Testis (tissue), 2 donors: ENCODE measurements around the gene CAVIN3.

ENCODE experiments used
- POLR2A ChIP-seq: fragments of 450-650 bp; IDR thresholded peaks from one replicate; pipeline ENCODE4 v1.6.1; 2017; ENCODE audit warnings: antibody characterized with exemption, mild to moderate bottlenecking, moderate library complexity
- TF ChIP-seq, protein P1 (sequence below), 3 experiments: fragments of 450-650 bp in 2 of 3; fragments of 200-600 bp in 1 of 3; sonication (generic) in 1 of 3; IDR thresholded peaks; one replicate each; pipeline ENCODE4 v1.5.1; 2016 to 2019; ENCODE audit warnings: antibody characterized with exemption in 3 of 3, mild to moderate bottlenecking in 2 of 3, moderate library complexity in 1 of 3

DNA sequence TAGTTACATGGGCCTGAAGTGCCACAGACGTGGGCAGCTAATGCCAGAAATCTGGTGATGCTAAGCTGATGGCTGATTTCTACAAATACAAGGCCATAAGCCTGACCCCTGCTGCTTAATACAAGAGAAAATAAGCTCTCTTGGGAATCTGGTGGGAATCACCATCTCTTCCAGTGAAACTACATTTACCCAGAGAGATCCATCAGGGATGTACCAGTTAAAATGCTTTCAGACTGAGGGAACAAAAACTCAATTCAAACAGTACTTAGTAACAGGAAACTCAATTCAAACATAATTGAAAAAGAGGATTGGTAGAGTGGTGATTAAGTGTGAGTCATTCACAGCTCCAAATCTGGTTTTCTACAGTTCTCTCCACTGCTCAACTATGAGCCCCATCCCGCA lies 1.7 kb upstream of the CAVIN3 start:
- TF ChIP-seq, protein P1, sequence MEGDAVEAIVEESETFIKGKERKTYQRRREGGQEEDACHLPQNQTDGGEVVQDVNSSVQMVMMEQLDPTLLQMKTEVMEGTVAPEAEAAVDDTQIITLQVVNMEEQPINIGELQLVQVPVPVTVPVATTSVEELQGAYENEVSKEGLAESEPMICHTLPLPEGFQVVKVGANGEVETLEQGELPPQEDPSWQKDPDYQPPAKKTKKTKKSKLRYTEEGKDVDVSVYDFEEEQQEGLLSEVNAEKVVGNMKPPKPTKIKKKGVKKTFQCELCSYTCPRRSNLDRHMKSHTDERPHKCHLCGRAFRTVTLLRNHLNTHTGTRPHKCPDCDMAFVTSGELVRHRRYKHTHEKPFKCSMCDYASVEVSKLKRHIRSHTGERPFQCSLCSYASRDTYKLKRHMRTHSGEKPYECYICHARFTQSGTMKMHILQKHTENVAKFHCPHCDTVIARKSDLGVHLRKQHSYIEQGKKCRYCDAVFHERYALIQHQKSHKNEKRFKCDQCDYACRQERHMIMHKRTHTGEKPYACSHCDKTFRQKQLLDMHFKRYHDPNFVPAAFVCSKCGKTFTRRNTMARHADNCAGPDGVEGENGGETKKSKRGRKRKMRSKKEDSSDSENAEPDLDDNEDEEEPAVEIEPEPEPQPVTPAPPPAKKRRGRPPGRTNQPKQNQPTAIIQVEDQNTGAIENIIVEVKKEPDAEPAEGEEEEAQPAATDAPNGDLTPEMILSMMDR (IDR thresholded peaks at IDR 0.05): no peak
- no peak for TF ChIP-seq POLR2A
